Stimulated activated CD4-positive, alpha-beta T cell treated with anti-CD3 and anti-CD28 coated beads, Interleukin-4, amount 100 ng/mL, for 1 hour (primary cell): ENCODE results near the gene ADRB1.

Experiments used
- DNase-seq: peaks from one replicate; pipeline ENCODE4 v3.0.0-alpha.2; 2020

ADRB1 gene

GRCh38 chr10:114095559-114096337 is 52.1 kb downstream of the ADRB1 start:
- DNase-seq, result no peak
